Mucosa of rectum (tissue), 2 donors: Measurements from ENCODE around the gene COL23A1.
"Not testable (repeated sequence)": the region's sequence is repeated elsewhere in the genome, so short reads cannot be mapped to it uniquely, and the experiment has no call there.

Source experiments
- H3K27ac ChIP-seq, 2 donors: one replicate each; pipeline ENCODE4 v1.7.0; 2013; ENCODE audit warnings: inconsistent platforms in 2 of 2, low read depth in 2 of 2, low read length in 2 of 2
- H3K27me3 ChIP-seq, 2 donors: one replicate each; pipeline ENCODE4 v1.7.0; 2013; ENCODE audit warnings: low read length in 2 of 2; ENCODE audit not compliant: control insufficient read depth in 2 of 2, insufficient read depth in 2 of 2
- H3K36me3 ChIP-seq, 2 donors: one replicate each; pipeline ENCODE4 v1.7.0; 2013; ENCODE audit warnings: low read length in 2 of 2; ENCODE audit not compliant: control insufficient read depth in 2 of 2, insufficient read depth in 2 of 2
- H3K4me1 ChIP-seq, 2 donors: one replicate each; pipeline ENCODE4 v1.7.0; 2013; ENCODE audit warnings: low read length in 2 of 2, mild to moderate bottlenecking in 1 of 2; ENCODE audit not compliant: control insufficient read depth in 2 of 2, insufficient read depth in 2 of 2
- H3K4me3 ChIP-seq, 2 donors: one replicate each; pipeline ENCODE4 v1.7.0; 2013; ENCODE audit warnings: low read length in 2 of 2
- H3K9ac ChIP-seq, 2 donors: one replicate each; pipeline ENCODE4 v1.7.0; 2013; ENCODE audit warnings: low read length in 2 of 2, low read depth in 1 of 2, mild to moderate bottlenecking in 1 of 2
- H3K9me3 ChIP-seq, 2 donors: one replicate each; pipeline ENCODE4 v1.7.0; 2013; ENCODE audit warnings: low read length in 2 of 2; ENCODE audit not compliant: control insufficient read depth in 2 of 2
- donor health status: healthy.
- donor health status: Normal muscosa, but diverticular disease.

COL23A1 gene

DNA sequence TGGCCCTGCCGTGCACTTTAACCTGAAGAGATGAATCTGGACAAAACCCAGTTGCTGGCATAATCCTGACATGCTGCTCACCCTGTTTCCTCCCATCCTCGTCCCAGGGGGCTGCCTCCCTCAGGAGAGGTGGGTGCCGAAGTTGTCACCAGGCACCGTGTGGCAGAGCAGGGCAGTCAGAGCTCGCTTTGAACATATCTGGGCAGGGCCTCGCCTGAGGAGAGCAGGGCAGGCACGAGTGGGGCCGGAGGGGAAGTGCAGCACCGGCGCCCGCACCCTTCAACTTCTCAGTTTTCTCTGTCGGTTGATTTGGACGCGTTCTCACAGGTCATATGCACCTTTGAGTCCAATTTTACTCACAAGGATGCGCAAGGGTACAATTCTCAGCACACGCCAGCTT is 216.5 kb downstream of the COL23A1 start:
- Histone ChIP-seq H3K36me3 (no peaks in the 10 kb centered on the region), H3K9ac (no peak overlapping the region)

DNA sequence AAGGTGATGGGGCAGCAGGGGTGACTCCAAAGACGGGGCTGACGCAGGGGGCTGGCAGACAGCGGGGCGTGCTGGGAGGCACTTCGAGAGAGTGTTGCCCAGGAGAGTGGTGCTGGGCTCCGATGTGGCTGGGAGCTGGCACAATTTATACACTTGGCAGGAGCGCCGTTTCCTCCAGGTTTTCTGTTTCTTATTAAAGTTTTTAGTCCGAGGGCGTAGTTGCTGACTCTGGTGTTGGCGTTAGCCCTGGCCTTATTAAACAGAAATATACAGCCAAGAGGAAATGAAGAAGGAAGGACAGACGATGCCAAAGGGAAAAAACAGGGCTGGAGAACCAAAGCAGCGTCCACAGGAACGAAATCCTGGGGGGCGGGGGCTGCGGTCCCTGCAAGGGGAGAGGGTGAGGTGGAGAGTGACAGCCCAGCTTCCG is 218.0 kb downstream of the COL23A1 start:
- Histone ChIP-seq H3K4me3 (no peak overlapping the region), H3K36me3 (no peaks in the 10 kb centered on the region), H3K9me3 (no peaks in the 10 kb centered on the region), H3K27ac (no peak overlapping the region), H3K9ac (peak overlapping the region in 1 of 2 donors; percentile 7), H3K27me3 (no peaks in the 10 kb centered on the region), H3K4me1 (no peaks in the 10 kb centered on the region)

More for the DNA sequence above, 216.5 kb downstream of the COL23A1 start:
- H3K27me3 ChIP-seq: no peaks in the 10 kb centered on the region
- H3K4me1 ChIP-seq: no peaks in the 10 kb centered on the region
- H3K9me3 ChIP-seq: no peaks in the 10 kb centered on the region
- no peak overlapping the region for H3K4me3 ChIP-seq
- no peak overlapping the region for H3K27ac ChIP-seq

DNA sequence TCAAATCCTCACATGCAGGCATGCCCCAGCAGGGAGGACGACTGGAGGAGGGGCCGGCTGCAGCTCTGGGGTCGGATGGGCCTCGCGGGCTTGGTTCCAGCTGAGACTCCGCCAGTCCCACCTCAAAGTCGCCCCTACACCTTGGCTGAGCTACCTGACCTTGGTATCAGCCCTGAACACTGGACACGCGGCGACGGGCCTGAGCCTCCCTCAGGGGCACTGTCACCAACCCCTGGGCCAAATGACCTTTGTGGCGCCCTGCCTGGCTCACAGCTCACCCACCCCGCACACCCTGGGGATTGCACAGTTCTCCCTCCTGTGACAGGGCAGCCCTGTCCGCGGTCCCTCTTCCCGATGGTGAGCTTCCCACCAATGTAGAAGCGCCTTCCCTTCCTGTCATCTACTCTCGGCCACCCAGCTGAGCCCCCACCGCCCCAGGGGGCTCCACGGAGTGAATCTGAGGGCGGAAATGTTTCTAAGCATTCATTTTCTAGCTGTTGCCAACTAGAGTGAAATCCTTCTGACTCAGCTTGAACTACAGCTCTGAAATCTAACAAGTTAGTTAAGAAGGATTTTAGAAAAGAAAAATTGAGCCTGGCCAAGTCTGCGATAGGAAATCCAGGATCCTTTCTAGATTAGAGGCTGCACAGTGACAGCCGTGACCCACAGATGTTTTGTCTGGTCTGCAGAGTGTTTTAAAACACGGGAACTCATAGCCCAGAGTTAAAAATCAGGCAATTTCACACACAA is 218.7 kb downstream of the COL23A1 start:
- Histone ChIP-seq H3K4me1 (no peaks in the 10 kb centered on the region), H3K27ac (no peak overlapping the region), H3K9me3 (no peaks in the 10 kb centered on the region), H3K4me3 (no peak overlapping the region), H3K9ac (peak overlapping the region in 1 of 2 donors; percentile 7), H3K27me3 (no peaks in the 10 kb centered on the region), H3K36me3 (no peaks in the 10 kb centered on the region)

DNA sequence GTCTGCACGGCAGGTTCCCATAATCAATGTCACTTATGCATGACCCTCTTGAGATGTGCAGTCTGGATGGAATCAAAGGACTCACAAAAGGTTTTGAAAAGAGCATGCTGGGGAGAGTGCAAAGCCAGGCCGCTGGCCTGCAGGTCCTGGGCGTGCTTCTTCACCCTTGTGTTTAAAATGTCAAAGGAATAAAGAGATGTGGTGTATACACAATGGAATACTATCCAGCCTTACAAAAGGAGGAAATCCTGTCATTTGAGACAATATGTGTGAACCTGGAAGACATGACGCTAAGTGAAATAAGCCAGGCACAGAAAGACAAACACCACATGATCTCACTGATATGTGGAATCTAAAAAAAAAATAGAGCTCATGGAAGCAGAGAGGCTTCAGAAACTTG is 220.1 kb downstream of the COL23A1 start:
- no peaks in the 10 kb centered on the region for H3K4me1 ChIP-seq
- no peaks in the 10 kb centered on the region for H3K36me3 ChIP-seq
- H3K27ac ChIP-seq: no peak overlapping the region
- no peak overlapping the region for H3K9ac ChIP-seq
- no peak overlapping the region for H3K4me3 ChIP-seq
- no peaks in the 10 kb centered on the region for H3K27me3 ChIP-seq
- no peaks in the 10 kb centered on the region for H3K9me3 ChIP-seq

DNA sequence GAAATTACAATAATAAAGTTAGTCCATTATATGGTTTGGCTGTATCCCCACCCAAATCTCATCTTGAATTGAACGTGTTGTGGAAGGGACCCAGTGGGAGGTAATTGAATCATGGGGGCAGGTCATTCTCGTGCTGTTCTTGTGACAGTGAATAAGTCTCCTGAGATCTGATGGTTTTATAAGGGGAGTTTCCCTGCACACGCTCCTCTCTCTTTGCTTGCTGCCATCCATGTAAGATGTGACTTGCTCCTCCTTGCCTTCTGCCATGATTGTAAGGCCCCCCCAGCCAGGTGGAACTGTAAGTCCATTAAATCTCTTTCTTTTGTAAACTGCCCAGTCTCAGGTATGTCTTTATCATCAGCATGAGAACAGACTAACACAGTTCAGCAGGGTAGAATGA is 220.7 kb downstream of the COL23A1 start:
- not testable (repeated sequence) for H3K36me3 ChIP-seq, H3K27me3 ChIP-seq, H3K4me1 ChIP-seq, H3K27ac ChIP-seq, H3K9me3 ChIP-seq, H3K4me3 ChIP-seq, H3K9ac ChIP-seq

DNA sequence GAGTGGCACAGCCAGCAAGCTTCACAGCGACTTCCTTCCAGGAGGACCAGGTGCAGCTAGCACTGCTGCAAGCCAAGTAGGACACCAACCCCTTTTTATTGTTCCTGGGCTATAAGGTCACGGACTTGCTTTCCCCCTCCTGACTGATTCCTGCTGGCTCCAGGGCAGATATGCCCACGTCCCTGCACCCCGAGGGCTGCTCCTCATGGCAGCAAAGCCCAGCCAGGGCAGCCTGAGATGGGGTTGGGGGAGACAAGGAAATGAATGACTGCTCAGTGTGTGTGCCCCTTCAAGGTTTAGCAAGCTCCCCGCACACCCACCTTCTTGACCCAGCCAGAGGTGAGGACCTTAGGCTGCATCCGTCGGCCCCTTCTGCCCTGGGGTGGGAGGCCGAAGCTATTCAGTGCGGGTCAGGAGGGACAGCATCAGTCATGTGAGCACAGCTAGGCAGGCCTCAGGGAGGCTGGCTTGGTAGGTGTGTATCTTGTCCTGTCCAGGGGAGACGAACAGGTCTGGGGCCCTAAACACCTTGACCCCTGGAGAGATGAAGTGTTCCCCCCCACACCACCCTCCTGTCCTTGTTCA is 221.4 kb downstream of the COL23A1 start:
- H3K9ac ChIP-seq: no peak overlapping the region
- H3K4me3 ChIP-seq: no peak overlapping the region
- H3K4me1 ChIP-seq: no peaks in the 10 kb centered on the region
- H3K36me3 ChIP-seq: no peaks in the 10 kb centered on the region
- no peaks in the 10 kb centered on the region for H3K9me3 ChIP-seq
- no peak overlapping the region for H3K27ac ChIP-seq
- no peaks in the 10 kb centered on the region for H3K27me3 ChIP-seq

DNA sequence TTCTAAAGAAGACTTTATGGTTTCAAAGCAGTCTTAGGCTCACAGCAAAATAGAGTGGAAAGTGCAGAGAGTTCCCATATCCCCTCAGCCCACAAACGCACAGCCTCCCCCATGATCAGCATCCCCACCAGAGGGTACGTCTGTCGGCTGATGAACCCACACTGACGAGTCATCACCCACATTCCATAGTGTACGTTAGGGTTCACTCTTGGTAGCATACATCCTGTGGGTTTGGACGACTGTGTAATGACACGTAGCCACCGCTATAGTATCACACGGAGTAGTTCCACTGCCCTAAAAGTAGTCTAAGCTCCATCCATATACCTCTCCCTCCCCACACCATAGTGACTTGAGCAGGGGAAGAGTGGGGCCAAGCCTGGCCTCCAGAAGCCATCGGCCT is 221.9 kb downstream of the COL23A1 start:
- no peak overlapping the region for H3K4me3 ChIP-seq
- no peak overlapping the region for H3K9ac ChIP-seq
- H3K27ac ChIP-seq: no peak overlapping the region
- no peaks in the 10 kb centered on the region for H3K9me3 ChIP-seq
- no peaks in the 10 kb centered on the region for H3K27me3 ChIP-seq
- no peaks in the 10 kb centered on the region for H3K36me3 ChIP-seq
- no peaks in the 10 kb centered on the region for H3K4me1 ChIP-seq

DNA sequence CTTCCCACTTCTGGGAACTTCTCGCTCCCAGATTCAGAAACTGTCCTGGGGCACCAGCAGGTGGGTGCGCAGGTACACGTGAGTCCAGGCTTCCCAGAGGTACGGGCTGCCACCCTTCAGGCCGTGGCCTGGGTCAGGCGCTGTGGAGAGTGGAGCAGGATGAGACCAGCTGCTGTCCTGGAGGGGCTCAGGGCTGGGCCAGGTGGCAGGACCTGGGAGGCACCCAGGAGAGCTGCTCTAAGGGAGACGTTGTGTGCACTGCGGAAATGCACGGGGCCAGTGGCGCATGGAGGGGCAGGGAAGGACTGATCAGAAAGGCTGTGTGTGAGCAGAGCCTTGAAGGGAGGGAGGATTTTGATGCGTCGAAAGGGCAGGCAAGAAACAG is 222.5 kb downstream of the COL23A1 start:
- Histone ChIP-seq H3K9ac (no peak overlapping the region), H3K27me3 (peaks cover 0 to 2% of the 10 kb centered on the region in 2 donors), H3K4me1 (no peaks in the 10 kb centered on the region)

DNA sequence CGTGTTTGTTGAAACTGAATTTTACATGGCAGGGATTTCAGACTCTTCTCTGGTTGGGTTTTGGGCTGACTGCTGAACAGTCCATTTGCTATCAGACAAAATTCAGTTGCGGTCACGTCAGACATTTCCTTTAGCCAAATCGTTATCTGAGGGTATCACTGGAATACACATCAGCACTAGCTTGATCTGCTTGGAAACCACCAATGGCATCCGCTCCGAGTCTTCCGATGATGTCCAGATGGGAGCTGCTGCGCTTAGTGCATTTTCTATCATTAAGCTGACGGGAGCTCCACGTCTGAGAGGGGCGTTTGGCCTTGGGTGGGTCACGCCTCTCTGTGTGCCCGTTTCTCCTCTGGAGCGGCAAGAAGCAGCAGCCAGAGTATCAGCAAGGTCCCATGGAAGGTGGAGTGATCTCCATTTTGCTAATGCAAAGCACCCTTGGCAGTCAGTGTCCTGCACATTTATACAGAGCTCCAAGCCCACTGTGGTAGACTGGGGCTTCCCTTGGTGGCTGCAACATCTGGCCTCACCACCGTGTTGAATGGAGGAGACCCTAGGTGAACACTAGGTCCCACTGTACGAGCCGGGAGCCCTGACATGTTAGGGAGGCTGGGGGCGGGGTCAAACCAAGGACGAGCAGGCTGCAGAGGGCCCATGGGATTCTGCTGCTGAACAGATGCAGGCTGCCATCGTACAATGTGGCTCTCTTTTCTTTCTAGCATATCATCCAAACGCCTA is 223.0 kb downstream of the COL23A1 start:
- Histone ChIP-seq H3K27me3 (peaks cover 0 to 2% of the 10 kb centered on the region in 2 donors), H3K36me3 (no peaks in the 10 kb centered on the region), H3K9ac (no peak overlapping the region), H3K4me3 (no peak overlapping the region), H3K4me1 (no peaks in the 10 kb centered on the region), H3K9me3 (no peaks in the 10 kb centered on the region), H3K27ac (no peak overlapping the region)

More for the DNA sequence above, 222.5 kb downstream of the COL23A1 start:
- no peaks in the 10 kb centered on the region for H3K36me3 ChIP-seq
- no peak overlapping the region for H3K4me3 ChIP-seq
- H3K27ac ChIP-seq: no peak overlapping the region
- H3K9me3 ChIP-seq: no peaks in the 10 kb centered on the region
